Measurements from ENCODE around the gene ACTN1.

DNA sequence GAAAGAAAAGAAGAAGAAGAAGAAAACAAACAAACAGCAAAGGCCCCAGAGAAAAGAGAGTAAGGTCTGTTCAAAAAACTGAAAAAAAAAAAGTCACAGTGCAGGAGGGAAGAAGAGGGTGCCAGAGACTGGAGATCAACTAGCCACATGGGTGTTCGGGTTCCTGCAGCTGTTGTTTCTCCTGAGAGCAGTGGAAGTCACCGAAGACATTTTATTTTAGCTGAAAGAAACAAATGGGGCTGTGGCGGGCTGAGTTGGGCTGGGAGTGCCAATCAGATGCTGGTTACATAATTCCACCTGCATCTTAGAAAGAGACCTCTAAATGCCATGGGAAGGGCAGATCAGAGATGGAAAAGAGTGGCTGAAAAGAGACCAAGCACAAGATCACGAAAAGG, 33.9 kb downstream of the ACTN1 start:
- TF ChIP-seq CTCF (IDR thresholded peaks at IDR 0.05) (no peak), EZH2 (IDR thresholded peaks at IDR 0.05) (no peak), EZH2phosphoT487 (IDR thresholded peaks at IDR 0.05) (no peak)
